ENCODE measurements around the gene SIPA1L3.

The SIPA1L3 gene

DNA sequence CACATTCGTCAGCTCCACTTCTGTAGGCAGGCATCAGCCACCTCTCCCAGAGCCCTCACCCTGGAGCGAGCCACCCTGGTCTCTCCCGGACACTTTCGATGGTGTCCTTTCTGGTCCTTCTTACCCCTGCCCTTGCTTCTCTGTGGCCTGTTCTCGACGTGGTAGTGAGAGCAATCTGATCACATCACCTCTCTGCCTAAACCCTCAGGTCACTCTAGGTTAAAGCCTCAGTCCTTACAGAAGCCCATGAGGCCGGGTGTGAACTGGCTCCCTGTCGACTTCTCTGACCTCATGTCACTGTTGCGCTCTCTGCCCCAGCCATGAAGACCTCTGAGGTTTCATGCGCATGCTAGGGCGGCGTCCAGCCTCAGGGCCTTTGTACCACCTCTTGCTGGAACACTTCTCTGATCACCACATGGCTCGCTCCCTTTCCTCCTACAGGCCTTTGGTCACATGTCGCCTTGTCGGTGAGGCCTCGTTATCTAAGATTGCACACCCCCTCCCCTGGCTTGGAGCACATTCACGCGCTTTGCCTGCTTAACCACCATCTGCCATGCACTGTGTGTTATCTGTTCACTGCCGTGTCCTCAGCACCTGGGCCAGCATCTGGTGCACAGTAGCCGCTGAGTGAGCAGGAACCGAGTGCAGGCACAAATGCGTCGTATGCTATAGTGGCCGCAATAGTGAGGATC is 215.5 kb downstream of the SIPA1L3 start:
- ATAC-seq, result no peak

DNA sequence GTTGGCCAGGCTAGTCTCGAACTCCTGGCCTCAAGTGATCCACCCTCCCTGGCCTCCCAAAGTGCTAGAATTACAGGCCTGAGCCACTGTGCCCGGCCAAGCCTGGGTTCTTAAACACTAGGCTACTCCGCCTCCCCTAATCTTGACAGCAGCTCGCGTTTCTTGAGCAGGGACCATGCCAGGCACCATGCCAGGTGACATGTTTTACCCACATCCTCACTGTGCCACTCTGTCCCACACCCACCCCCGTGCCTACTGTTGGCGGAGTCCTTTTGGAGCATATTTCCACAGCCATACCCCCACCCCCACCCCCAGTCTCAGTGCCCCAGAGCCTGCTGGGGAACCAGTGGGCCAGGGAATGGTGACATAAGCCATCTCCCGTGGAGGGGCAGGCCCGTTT is 218.2 kb downstream of the SIPA1L3 start:
- no peak for ATAC-seq

DNA sequence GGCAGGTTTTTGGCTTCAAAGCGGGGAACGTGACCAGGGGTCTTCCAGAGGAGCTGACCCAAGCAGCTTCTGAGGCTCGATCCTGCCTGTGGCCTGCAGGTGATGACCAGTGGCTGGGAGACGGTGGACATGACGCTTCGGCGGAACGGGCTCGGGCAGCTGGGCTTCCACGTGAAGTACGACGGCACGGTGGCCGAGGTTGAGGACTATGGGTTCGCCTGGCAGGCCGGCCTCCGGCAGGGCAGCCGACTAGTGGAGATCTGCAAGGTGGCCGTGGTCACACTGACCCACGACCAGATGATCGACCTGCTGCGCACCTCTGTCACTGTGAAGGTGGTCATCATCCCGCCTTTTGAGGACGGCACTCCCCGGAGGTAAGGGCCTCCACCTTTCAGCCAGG is 223.4 kb downstream of the SIPA1L3 start:
- no peak for ATAC-seq

DNA sequence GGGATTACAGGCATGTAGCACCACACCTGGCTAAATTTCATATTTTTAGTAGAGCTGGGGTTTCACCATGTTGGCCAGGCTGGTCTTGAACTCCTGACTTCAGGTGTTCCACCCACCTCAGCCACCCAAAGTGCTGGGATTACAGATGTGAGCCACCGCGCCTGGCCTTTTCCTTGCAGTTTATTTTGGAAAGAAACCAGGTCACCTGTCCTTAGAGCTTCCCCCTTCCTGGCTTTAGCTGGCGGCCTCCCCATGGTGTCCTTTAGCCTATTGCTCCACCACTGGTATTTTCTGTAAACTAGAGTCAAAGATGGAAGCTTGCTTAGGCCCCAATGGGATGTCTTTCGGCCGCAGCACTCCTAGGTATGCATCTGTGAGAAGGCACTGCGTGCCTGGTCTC is 225.8 kb downstream of the SIPA1L3 start:
- ATAC-seq, result no peak

DNA sequence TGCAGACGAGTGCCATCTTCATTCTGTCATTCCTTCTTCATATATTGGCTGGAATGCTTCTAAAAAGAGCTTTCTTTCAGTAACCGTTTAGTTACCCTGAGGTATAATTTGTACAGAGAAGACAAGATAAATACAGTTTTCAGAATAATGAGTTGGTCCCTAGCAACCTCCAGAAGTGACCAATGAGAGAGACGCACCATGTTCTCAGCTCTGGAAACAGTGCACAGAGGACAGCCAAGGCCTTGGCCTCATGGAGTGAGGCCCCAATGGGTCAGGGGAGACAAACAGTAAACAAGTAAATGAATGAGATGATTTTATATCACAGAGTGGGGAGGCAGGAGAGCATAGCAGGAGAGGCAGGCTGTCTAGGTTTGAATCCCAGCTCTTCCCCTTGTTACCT is 226.3 kb downstream of the SIPA1L3 start:
- no peak for ATAC-seq

DNA sequence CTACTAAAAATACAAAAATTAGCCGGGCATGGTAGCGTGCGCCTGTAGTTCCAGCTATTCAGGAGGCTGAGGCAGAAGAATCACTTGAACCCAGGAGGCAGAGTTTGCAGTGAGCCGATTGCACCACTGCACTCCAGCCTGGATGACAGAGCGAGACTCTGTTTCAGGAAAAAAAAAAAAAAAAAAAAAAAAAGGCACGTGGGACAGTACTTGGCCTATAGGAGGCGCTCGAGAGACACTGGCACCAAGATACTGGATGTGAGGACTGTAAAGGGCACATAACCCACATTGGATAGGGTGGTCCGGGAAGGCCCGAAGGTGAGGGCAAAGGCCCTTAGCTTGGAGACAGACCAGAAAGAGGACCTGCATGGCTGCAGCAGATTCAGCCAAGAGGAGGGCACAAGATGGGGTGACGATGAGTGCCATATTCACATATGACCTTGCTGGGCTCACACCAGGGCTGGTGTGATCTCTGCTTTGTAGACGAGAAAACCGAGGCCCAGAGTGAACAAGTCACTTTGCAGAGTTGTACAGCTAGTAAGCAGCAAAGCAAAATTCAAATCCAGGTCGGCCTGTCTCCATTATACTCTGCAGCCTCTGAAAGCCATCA is 227.6 kb downstream of the SIPA1L3 start:
- no peak for ATAC-seq

DNA sequence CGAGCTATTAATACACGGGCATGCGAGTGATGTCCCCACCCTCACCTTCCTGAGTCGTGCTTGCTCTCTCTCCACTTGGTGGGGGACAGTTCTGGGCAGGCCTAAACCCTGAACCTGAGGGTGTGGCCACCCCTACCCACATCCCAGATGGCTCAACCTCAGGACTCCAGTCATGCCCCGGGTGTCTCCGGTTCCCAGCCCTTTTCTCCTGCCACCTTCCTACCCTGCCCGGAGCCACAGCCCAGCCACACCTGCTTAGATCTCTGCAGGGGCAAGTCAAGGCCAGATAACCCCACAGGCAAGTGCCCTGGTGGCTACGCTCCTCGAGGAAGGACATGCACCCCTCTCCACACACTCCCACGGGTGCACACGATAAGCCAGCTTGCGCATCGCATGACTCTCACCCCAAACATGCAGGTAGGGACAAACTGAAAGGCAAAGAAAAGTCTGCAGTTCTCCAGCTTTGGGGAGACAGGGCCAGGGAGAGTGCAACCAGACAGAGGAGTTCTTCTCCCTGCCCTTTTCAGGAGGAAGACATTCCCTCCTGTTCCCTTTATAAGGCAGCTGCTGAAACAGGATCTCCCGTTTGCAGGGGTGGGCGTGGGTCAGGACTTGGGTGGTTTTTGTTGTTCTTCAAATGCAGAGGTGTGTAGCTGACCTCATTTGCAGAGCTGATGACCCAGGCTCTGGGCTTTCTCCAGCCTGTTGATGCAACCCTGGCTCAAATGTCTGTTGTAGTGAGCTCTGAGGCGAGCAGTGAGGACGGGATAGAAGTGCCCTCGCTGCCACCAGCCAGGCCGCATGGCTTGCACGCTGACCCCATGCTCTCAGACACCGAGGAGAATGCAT is 228.4 kb downstream of the SIPA1L3 start:
- ATAC-seq, result no peak

DNA sequence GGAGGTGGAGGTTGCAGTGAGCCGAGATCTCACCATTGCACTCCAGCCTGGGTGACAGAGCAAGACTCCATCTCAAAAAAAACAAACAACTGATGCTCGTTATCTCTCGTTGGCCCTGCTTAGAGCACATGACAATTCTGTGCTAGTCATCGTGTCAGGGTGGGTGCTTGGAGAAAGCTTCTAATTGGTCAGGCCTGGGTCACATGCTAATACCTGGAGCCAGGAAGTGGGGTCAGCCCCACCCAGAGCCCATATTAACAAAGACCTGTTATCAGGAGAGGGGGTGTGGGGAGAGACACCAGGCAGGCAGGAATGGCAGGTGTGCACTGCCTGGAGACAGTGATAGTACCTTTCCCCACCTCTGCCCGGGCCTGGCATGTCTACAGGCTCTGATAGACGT is 232.1 kb downstream of the SIPA1L3 start:
- ATAC-seq, result no peak

DNA sequence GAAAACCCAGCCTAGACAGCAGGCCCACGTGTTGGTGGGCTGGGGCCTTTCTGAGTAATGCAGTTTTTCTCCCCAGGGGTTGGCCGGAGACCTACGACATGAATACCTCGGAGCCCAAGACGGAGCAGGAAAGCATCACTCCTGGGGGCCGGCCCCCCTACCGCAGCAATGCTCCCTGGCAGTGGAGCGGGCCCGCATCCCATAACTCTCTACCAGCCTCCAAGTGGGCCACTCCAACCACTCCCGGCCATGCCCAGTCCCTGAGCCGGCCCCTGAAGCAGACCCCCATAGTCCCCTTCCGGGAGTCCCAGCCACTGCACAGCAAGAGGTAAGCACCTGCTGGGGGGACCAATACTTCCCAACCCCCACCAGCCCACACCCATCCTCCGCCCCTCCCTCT is 234.1 kb downstream of the SIPA1L3 start:
- ATAC-seq, result no peak

DNA sequence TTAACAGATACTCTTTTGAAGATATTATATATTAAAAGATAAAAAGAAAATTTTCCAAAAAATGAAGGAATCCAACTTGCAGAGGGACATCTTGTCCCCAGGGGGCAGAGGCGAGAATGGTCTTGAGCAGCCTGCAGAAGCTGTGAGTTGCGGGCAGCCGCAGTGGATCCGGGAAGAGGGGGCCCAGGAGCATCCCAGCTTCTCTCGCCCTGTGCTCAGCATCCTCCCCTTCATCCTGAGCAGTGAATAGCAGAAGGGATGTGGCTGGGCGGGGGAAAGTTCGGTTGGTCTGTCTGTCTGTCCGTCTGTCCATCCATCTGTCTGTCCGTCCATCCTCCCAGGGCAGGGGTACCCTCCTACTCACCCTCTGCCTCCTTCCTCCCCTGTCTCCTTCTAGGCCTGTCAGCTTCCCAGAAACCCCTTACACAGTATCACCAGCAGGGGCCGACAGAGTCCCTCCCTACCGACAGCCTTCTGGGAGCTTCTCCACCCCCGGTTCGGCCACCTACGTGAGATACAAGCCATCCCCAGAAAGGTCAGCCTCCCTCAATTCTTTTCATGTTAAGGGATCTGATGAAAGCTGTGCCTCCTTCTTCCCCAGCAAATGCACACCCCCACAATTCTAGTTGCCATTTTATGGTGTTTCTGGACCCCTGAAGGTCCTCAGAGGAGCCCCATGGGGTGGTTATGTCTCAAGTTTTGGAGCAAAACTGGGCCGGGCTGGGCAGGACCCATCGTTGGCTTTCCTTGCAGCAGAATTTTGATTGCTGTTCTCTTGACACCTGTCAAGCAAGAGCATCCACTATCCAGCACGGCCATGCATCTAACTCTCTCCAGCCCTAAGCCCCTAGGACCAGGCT is 235.4 kb downstream of the SIPA1L3 start:
- ATAC-seq, result peak in 1 of 2 donors; percentile 41

DNA sequence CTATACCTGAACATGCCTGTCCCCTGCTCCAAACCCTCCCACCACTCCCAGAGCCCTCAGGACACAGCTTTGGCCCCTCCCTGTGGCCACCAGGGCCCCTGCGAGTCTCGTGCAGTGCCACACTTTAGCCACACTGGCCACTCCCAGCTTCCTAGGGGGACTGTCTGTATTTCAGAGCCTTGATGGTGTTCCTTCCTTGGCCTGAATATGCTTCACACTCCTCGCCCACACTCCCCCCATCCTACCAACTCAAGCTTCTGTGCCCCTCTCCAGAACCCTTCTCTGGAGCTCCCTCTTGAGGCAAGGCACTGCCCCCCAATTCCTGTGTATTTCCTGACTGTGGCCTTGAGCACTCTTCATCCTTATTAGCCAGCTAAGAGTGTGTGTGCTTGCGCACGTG is 236.8 kb downstream of the SIPA1L3 start:
- ATAC-seq, result no peak

DNA sequence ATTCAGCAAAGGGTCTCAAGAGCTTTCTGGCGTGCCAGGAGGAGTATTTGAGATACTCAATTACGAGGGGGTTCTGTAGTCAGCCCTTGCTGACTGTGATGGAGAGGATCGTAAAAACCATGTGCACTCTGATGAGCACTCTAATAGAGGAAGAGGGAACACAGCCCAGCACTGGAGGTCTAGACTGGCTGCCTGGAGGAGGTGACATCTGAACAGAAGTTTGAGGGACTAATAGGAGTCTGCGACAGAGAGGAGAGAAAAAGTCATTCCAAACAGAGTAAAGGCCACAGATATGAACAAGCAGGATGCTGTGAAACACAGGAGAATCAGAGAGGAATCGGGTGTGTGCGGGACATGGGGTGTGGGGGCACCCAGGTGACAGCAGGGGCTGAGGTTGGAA is 237.7 kb downstream of the SIPA1L3 start:
- no peak for ATAC-seq

DNA sequence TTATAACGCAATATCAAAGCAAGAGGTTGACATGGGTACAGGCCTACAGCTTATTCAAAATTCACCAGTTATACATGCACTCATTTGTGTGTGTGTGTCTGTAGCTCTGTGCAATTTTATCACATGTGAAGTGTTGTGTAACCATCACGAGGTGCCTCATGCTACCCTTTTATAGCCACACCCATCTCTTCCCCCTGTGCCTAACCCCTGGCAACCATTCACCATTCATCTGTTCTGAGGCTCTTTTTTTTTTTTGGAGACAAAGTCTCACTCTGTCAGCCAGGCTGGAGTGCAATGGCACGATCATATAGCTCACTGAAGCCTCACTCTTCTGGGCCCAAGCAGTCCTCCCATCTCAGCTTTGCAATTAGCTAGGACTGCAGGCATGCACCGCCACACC is 238.6 kb downstream of the SIPA1L3 start:
- ATAC-seq, result no peak

DNA sequence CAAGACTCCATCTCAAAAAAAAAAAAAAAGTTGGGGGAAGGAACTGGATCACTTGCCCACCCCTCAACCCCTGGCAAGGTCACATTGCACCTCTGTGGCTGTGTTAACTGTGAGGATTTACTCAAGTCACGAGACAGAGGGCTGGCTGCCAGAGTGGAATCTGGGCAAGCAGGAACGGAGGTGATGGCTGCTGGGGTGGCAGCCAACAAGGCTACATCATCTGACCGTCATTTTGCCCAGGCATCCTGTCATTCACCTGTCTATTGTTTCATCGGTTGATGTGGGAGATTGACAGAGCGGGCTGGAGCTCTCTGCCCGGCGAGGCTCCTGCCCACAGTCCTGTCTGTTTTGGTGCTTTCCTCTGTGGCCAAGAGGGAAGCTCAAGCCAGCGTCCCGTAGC is 241.3 kb downstream of the SIPA1L3 start:
- ATAC-seq, result no peak

DNA sequence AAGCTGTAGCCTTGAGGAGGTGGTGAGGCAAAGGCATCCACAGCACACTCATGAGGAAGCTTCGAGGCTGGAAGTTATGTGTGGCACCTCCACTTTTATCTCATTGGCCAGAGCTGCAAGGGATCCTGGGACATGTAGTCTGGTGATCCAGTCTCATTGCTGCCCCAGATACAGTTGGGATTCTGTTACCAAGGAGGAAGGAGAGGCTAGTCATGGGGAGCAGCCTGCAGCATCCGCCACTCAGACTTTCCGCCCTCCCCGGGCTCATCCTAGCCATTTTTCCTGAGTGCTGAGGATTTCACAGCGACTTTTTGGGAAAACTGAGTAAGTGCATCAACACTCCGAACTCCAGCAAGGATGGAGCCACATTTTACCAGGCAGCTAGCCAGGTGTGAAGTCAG is 242.7 kb downstream of the SIPA1L3 start:
- no peak for ATAC-seq

DNA sequence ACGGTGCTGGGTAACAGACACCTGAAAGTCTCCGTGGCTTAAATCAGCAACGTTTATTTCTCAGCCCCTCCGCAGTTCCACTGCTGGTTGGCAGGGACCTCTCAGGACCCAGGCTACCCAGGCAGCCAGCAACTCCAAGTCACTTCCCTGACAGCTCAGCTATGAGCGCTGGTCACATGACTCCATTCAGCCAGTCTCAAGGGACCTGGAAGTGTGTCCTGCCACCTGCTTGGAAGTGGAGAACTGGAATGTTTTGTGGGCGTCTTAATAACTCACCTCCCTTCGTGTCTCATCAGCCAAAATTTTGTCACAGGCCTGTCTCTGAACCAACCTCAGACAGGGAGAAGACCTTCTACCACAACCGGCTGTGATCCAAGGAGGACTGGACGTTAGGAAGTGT is 244.2 kb downstream of the SIPA1L3 start:
- ATAC-seq, result no peak

DNA sequence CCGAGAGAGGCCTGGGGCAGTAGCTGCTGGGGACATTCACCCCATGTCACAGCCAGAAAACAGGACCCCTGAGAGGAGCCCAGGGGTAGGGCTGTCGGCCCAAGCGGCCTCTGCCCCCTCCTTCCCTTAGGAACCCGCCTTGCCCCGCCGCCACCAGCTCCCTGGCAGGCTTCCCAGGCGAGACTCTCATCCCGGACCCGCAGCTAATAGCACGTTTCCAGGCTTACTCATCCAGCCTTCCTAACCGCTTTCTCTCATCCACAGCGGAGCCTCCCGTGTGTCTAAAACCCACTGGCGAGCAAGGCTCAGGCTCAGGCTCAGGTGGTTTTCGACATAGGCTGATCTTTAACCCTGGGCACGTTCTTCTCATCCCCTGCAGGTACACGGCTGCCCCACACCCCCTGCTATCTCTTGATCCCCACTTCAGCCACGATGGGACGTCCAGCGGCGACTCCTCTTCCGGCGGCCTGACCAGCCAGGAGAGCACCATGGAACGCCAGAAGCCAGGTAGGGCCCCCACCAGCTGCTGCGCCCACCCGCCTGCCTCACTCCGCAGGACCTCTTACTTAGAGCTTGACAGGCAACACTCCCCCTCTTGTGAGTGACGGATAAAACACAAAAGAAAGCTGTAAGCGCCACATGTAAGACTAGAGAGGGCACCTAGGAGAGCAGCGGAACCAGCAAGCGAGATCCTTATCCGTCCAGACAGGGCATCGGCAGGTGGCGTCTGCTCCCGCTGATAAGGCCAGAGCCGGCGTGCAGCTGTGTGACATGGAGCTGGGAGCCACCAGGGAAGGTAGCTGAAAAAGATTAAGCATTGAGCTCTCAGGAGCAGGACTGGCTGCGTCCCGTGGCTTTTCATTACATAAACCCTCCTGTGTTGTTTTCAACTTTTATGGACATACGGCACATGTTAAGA is 245.7 kb downstream of the SIPA1L3 start:
- no peak for ATAC-seq

DNA sequence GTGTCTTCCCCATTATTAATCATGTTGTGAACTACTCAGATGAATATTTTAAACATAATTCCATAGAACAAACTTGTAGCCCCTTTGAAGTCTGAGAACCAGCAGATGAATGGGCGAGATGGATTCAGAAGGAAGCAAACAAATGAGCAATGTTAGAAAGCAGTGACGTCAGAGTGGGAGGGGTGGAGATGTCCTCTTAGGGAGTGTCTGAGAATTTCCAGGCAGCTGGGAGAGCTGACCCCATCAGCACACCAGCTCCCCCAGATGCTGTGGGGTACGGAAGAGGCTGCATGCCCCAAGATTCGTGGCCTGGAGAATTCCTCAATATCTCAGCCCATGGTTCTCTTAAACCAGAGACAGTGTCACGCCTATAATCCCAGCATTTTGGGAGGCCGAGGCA is 248.4 kb downstream of the SIPA1L3 start:
- ATAC-seq, result no peak

DNA sequence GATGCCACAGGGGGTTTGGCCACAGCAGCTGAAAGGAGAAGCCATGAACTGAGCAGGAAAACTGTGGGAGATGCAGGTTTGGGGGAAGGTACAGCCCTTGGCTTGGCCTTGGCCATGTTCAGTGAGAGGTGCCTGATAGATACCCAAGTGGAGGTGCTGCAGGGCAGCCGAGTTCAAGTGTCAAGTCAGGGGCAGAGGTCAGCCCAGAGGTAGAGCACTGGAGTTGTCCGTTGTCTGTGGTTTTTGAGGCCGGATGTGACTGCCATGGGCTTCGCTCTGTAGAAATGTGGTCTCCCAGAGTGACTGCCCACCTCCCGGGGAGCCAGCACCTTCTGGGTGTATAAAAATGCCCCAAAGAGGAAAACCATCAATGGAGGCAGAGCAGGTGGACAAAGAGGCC is 251.7 kb downstream of the SIPA1L3 start:
- ATAC-seq, result no peak

DNA sequence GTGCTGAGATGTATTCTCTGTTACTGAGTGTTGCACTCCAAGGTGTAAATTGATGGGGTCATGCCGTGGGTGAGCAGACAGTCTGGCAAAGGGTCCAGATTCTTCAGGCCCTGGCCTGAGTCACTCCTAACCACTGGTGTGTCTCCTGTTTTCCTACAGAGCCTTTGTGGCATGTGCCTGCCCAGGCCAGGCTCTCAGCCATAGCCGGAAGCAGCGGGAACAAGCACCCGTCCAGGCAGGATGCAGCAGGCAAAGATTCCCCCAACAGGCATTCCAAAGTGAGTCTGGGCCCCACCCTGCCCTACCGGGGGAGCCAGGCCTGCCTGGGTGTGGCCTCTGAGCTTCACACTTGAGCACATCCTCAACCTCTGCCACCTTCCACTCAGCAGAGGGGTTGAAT is 255.1 kb downstream of the SIPA1L3 start:
- ATAC-seq, result no peak

DNA sequence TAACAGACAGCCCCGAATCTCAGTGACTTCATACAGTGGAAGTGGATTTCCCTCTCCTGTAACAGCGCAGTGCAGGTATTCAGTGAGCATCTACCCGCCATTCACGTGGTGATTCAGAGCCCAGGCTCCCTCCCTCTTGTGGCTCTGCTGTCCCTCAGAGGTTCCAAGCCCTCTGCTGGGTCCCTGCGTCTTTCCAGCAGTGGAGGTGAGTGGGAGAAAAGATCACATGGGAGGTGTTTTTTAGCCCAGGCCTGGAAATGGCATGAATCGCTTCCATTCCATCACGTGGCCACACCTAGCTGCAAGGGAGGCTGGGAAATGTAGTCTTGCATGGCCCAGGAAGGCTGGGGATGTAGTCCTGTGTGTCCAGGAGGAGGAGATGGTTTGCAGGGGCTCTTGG is 255.6 kb downstream of the SIPA1L3 start:
- ATAC-seq, result no peak

Data from activated CD4-positive, CD25-positive, alpha-beta regulatory T cell treated with anti-CD3 and anti-CD28 coated beads, Interleukin-2, amount 50 U/mL, for 24 hours (primary cell).